ENCODE measurements around the gene ACSL1.

GRCh38 chr4:184766446-184766845 is 59.3 kb downstream of the ACSL1 start:
- TF ChIP-seq CTCF (IDR thresholded peaks at IDR 0.05) (no peak), POLR2AphosphoS5 (IDR thresholded peaks at IDR 0.05) (no peak)

Measured in stomach (tissue), 4 donors.